NCI-H2081 treated with DMSO at 0.1 percent for 48 hours (cell line): Measurements from ENCODE around the gene SLMAP.

Experiments used
- DNase-seq: peaks from one replicate; lab custom pipeline; 2025; lab: John Stamatoyannopoulos, UW

The SLMAP gene

DNA sequence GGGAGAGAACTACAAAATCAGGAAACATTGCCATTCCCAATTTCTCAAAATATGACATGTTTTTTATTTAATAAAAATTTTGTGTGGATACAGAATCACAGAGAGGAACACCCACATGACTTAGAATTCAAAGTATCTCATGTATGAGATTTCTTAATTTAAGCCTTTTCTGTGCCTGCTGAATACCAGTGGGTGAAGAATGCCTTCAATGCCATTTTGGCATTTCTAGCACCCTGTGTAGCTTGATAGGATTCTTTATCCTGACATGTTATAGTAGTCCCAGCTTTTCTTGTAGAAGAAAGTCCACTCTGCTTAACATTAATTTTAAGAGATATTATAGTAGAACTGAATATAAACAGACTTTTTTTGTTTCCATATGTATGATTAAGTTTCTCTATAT is 3.1 kb upstream of the SLMAP start:
- DNase-seq: no peak

DNA sequence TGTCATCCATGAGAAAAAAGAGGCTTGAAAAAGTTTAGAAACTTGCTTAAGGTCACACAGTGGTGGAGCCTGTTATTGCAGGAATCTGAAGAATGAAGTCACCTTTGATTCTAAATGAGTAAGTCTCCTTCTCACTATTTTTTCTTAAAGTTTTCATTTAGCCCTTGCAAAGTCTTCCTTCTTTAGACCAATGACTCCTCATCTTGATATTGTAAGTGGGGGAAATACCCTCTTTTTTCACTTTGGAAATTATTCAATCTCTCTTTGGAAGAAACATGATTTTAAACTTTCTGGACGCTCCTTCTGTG is 787 bp upstream of the SLMAP start:
- no peak for DNase-seq

DNA sequence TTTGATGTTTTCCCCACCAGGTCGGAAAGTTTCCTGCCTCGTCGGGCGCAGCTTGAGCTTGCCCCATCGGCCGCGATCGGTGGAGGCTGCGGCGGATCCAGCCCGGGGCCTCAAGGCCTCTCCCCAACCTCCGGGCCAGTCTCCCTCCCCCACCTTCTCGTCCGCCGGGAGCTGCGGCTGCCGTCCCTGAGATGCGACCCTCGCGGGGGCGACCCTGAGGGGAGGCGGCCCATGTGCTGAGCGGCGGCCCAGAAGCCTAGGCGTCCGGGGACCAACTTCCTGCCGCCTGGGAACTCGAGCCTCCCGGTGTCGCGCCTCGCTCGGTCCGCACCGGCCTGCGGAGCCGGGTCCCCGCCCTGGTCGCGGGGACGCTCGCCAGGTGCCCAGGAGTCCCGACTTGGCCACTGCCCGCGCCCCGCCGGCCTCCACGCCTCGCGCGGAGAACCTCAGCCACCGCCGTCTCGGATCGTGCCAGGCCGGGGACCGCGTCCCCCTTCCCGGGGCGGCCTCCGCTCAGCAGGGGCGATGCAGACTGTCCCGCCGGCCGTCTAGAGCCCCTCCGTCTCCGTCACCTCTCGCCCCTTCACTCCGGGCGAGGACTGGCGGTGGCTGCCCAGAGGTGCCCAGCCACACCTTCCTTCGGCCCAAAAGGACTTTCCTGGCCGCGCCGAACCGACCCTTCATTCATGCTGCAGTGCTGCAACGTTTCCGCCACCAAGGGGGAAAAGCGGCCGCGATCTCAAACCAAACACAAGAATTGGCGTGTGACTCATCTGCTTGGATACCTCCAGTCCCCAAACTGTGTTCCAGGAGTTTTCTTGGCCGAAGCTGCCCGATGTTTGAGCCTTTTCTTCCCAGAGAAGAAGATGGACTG is 656 bp downstream of the SLMAP start:
- no peak for DNase-seq

DNA sequence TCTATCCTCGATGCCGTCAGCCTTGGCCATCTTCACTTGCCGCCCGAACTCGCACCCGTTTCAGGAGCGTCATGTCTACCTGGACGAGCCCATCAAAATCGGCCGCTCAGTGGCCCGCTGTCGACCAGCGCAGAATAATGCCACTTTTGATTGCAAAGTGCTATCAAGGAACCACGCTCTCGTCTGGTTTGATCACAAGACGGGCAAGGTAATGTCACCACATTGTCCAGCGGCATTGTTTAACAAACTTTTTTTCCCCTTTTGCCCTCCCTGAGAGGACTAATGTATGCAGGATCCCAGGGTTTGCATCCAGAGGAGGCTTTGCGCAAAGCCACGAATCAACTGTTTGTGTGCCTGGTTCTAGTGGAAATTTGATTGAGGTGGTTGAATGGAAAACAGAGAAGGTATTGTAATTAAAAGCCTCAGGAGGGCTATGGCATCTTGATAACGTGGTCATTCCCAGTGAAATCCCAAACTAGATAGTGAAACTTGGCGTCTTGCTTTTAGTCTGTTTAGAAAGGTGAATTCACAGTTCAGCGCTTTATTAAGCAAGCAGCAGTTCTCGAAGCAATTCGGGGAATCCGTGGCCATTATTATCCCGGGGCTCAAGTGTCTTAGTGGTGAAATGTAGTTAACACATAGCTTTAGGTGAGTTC is 1.7 kb downstream of the SLMAP start:
- no peak for DNase-seq

DNA sequence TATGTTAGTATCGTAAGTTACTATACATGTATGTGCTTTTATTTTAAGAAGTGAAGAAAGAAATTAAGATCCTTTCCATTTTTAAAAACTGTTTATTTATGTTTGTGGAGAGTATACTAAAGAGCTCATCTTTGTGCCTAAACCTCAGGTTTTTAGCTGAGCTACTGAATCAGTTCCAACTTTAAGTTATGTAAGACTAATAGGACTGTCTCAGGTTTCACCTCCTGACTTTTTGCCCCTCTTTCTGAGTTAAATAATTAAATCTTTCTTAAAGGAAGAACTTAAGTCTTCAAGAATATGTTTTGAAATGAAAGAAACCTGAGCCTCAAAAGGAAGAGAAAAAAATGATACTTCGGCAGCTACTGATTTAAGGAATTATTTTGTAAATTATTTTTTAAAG is 2.6 kb downstream of the SLMAP start:
- DNase-seq: no peak

DNA sequence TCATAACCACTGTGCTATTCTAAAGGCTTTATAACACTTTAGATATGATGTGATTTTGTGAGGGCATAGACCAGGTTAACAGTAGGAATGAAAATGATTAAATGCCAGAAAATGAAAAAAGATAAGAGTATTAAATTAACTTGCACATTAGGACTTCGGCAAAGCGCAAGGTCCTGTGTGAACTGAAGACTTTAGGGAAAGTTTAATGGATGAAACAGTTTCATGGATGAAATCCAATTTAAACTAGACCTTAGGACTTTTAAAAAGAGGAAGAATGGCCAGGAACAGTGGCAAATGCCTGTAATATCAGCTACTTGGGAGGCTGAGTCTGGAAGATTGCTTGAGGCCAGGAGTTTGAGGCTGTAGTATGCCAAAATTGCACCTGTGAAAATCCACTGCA is 8.7 kb downstream of the SLMAP start:
- DNase-seq: no peak

DNA sequence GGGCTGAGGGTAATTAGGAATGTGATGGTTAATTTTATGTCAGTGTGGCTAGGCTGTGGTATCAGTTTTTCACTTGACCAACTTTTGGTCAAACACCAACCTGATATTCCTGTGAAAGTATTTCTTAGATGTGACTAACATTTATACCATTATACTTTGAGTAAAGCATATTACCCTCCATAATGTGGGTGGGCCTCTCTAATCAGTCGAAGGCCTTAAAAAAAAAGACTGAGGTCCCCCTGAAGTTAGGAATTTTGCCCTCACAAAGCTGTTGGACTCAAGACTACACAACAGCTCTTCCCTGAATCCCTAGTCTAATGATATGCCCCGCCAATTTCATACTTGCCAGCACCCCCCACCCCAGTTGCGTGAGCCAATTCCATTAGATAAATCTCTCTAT is 12.5 kb downstream of the SLMAP start:
- DNase-seq: no peak

DNA sequence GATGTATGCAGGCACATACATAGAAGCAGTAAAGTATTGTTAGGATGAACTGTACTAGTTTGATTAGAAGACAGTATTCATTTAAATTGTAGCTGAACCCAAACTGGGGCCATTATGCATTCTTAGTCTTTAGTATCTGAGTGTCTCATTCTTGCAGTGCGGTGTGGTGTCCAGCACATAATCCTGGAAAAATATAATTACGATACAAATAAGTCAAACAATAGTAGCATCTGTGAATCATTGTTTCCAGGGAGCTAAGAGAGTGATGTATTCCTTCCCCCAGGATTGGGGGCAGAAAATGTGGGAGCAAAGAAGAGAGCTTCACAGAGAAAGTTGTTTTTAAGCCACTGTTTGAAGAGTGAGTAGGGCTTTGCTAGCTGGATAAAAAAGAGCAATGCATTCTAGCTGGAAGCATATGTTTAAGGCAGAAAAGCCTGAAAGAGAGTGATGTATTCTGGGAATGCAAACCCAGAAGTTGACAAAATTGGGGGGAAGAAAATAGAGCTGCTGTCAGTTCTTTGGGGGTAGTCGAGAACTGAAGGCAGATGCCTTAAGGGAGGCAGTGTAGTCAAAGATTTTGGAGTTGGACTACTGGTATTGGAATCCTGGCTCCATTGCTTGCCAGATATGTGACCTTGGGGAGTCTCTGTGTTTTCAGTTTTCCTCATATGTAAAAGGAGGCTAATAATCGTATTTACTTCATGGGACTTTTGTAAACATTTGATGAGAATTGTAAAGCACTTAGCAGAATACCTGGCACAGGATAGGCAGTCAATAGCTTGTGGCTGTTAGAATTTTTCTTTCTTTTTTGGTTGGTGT is 14.1 kb downstream of the SLMAP start:
- DNase-seq: no peak

DNA sequence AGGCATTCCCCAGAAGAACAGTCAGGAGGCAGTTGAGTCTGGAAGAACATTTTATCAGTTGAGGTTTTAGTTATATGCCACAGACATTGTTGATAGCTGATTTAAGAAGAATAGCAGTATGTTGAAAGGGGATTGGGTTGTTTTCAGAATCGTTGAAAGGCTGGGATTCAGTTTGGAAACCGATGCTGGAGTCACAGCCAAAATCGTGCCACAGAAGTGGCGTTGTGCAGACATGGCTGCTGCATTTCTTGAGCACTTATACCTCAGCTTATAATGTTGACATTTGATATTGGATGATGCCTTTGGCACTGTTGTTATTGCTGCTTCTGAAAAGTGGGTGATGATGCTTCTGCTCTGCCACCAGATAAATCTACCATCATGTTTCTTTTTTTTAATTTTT is 16.1 kb downstream of the SLMAP start:
- DNase-seq: no peak

DNA sequence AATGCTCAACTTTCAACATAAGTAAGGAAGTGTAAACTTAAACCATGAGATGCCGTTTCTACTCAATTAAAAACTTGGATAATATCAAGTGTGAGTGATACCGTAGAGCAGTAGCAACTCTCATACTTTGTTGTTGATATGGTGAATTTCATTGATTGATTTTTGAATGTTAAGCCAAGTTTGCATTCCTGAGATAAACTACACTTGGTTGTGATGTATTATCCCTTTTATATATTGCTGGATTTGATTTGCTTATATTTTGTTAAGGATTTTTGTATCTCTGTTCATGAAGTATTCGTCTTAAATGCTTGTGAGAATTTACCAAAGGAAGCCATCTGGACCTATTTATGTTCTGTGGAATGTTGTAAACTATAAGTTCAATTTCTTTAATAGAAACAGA is 21.7 kb downstream of the SLMAP start:
- no peak for DNase-seq

DNA sequence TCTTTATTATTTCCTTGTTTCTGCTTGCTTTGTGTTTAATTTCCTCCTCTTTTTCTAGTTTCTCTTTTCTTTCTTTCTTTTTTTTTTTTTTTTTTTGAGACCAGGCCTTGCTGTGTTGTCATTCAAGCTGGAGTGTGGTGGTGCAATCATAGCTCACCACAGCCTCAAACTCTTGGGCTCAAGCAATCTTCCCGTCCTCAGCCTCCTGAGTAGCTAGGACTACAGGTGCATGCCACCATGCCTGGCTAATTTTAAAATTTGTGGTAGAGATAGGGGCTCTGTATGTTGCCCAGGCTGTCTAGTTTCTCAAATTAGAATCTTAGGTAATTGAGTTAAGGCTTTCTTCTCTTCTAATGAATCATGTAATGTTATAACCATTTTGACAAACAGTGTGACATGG is 22.4 kb downstream of the SLMAP start:
- no peak for DNase-seq

DNA sequence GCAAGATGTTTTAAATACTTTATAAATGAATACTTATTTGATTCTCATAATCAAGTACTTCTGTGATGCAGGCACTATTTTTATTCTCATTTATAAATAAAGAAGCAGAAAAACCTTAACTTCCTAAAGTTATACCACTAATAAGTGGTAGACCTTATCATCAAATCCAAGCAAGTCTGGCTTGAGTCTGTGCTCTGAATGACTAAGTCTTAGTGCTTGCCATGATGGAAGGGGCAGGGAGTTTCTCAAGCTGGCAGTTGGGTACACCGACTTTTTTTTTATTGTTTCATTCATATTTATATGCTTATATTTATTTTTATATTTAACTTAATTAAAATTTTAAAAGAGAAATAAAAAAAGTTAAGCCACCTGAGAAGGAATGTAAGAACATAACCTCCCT is 23.6 kb downstream of the SLMAP start:
- DNase-seq: no peak

DNA sequence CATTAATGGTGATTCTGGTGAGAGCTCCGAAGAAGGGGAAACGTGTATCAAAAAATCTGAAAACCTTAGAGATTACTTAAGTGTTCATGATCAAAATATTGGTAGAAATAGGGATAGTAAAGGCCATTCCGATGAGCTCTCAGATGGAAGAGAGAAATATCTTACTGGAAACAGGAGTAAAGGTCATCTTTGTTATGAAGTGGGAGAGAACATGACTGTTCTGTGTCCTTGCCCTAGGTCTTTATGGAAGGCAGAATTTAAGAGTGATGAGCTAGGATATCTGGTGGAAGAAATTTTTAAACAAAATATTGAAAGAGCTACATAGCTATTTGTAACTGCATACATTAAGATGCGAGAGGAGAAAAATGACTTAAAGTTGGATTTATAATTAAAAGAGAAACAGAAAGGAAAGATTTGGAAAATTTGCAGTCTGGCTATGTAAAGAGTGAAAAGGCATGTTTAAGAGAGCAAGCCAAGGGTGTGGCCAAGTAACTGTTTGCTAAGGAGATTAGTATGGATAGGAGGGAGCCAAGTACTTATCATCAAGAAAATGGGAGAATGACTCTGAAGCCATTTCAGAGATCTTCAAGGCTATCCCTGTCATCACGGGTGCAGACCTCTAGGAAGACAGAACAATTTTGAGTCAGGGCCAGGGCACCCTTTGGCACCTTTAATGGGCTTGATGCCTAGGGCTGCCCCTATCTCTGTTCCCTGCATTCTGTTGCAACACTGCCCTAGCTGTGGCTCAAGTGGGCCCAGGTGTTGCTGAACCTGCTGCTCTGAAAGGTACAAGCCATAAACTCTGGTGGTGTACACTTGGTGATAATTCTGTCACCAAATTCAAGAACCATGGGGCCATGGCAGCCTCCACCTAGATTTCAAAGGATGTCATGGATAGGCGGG is 27.3 kb downstream of the SLMAP start:
- no peak for DNase-seq

DNA sequence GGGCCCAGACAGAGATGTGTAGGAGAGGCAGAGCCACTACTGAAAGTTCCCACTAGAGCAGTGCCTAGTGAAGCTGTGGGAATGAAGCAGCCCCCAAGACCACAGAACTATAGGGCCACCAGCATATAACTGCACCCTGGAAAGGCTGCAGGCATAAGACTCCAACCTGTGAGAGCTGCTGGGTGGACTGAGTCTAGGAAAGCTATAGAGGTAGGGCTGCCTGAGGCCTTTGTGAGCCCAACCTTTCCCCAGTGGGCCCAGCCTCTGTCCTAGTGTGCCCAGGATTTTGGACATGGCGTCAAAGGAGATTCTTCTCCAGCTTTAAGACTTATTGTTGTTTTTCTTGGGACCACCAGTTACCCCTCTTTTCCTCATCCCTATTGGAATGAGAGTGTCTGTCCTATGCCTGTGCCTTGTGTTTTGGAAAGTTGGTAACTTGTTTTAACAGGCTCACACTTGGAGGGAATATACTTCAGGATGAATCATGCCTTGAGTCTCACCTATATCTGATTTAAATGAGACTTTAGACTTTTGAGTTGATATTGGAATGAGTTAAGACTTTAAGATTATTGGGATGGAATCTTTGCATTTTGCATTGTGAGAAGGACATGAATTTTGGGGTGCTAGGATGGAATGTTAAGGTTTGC is 28.1 kb downstream of the SLMAP start:
- no peak for DNase-seq

DNA sequence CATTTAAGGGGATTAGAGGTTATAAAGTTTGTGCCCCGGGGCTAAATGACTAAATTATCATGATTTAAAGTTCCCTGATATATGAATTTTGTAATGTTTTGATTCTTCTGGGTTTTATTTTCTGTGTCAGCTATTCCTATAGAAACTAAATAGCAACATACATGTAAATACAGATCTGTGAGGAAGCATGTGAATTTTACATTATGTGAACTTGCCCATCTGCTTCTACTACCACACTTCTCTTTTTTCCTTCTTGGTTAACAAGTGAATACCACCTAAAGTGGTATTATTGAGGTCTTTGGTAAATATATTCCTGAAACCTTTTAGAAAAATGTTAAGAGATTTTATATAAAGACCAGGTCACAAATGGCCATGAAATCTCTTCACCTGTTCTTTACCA is 29.3 kb downstream of the SLMAP start:
- DNase-seq: no peak

DNA sequence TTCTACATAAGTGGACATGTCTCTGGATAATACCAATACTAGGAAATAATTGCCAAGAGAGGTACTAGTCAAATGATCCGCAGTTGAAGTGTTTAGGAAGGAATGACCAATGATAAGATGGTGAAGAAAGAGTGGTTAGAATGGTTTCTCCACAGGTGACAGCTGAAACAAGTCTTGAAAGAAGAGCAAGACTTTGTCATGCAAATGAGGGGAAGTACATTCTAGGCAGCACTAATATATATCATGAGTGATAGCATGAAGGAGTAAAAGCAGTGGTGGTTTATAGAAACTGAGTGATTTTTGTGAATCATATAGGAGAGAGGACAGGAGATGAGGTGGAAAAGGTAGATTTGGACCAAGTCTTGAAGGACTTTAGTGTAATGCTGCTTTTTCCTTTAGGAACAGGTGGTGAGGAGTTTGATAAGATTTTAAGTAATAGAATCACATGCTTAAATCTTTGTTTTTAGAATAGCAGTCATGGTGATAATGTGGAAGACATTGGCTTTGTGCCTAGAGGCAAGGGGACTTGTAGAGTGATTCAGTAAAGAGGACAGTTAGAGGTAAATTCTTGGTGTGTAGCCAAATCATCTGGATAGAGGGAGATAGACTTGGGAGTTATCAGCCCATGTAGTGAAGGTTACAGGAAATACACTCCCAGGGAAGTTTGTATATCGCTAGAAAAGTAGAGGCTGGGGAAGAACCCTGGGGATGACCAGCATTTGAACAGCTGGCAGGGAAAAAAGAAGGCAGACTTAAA is 31.9 kb downstream of the SLMAP start:
- DNase-seq: no peak

DNA sequence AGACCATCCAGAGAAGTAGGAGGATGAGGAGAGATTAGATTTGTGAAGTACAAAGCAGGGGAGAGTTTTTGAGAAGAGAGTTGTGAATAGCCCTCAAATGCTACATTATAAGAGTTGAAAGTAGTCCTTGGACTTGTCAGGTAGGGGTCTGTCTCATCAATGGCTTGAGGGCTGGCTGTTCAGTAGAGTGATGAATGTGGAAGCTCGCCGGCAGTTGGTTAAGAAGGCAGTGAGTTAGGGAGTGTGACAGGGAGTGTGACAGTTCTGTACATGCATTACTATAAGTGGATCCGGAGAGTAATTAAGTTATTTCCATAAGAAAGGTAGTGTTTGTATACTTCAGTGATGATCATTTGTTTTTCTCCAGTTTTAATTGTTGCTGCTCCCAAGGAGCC is 32.5 kb downstream of the SLMAP start:
- no peak for DNase-seq

DNA sequence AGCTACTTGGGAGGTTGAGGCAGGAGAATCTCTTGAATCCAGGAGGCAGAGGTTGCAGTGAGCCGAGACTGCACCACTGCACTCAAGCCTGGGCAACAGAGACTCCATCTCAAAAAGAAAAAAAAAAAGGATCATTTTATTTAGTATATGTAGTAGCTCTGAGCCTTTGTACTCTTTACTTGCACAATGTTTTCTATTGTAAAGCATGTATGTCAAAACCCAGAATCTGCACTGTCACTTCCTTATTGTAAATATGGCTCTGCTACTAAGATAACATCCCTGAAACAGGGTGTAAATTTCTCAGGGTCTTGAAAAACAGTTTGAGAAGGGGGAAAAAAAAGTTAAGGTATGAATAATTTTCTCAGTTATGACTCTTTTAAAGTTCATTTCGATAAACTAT is 35.1 kb downstream of the SLMAP start:
- DNase-seq: no peak

DNA sequence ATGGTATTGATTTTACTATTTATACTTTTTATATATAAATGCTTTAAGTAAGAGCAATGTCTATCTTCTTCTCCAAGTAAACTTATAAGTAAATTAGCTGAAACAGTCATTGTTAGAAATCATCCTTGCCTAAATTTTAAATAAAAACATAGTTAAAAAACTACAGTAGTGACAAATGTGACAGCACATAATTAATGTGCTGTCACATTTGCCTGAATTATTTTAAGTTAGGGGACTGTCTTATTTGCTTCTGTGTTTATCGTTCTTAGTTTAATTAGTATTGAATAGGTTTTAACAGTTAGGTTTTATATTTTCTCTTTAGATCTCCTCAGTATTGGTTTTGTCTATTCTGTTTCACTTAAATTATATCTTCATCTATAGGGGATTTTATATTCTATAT is 36.1 kb downstream of the SLMAP start:
- no peak for DNase-seq

DNA sequence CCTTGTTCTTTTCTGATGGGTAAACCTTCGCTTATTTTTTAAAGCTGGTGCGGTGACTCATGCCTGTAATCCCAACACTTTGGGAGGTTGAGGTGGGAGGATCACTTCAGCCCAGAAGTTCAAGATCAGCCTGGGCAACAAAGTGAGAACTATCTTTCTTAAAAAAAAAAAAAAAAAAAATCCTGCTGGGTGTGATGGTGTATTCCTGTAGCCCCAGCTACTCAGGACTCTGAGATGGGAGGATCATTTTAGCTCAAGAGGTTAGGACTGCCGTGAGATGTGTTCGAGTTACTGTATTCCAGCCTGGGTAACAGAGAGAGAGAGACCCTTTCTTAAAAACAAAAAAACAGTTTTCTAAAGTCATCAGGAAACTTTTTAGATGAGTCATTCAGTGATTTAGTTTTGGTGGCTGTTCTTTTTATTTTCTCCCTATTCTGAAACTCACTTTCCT is 37.7 kb downstream of the SLMAP start:
- no peak for DNase-seq

DNA sequence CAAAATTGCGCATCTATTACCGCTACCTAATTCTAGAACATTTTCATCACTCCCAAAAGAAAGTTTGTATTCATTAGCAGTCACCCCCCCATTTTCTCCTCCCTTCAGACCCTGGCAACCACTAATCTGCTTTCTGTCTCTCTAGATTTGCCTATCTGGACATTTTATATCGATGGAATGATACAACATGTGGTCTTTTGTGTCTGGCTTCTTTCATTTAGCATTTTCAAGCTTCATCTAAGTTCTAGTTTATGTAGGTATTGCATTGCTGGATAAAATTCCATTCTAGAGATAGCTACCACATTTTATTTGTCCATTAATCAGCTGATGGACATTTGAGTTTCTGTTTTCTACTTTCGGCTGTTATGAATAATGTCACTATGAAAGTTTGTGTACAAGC is 38.4 kb downstream of the SLMAP start:
- no peak for DNase-seq
